ENCODE results near the gene AIFM2.

GRCh38 chr10:70175516-70175915 lies 42.9 kb upstream of the AIFM2 start:
- TF ChIP-seq CTCF (IDR thresholded peaks at IDR 0.05) (no peak), POLR2AphosphoS5 (IDR thresholded peaks at IDR 0.05) (no peak), POLR2A (IDR thresholded peaks at IDR 0.05) (no peak), EP300 (IDR thresholded peaks at IDR 0.05) (no peak)
